ENCODE measurements around the gene CDH16.
"Not testable (repeated sequence)": the region's sequence is repeated elsewhere in the genome, so short reads cannot be mapped to it uniquely, and the experiment has no call there.

The CDH16 gene

DNA sequence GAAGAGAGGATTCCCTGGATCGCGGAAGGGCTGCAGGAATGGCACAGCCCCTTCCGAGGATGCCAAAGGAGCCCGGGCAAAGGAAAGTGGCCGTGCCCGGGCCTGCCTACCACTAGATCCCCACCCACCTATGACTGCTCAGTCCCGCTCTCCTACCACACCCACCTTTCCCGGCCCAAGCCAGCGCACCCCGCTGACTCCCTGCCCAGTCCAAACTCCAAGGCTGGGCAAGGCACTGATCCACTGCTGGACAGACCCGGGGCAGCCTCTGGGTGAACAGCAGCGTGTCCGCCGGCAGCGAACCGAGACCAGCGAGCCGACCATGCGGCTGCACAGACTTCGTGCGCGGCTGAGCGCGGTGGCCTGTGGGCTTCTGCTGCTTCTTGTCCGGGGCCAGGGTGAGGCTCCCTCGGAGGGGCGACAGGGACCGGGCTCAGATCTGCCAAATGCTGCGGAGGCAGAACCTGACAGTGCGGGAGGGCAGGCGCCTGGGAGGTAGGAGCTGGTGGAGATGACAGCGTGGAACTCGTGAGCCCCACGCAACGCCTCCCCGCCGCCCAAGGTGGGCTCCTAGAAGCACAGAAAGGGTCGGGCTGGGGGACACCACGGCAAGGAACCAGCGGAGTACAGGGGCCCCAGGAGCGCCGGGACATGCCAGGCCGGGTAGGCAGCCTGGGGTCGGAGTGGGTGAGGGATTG is 16.8 kb upstream of the CDH16 start, which contains the start of gene CES2:
Gene CES2 (plus strand): TSS at position 203 of the 698 bp plus-strand sequence. CDS start 120 bp downstream, at position 323.
- H3K27me3 ChIP-seq (ENCODE audit: low read depth, low read length), result no peaks in the 10 kb centered on the region
- peak within 1 kb of the TSS; percentile 85 for H3K27ac ChIP-seq (ENCODE audit: low read length)
- H3K36me3 ChIP-seq (ENCODE audit: control insufficient read depth in 1 of 2, insufficient read depth in 2 of 2, low read length in 2 of 2), result peaks cover 20 to 37% of the 10 kb centered on the region in 2 donors
- peak within 1 kb of the TSS; percentile 90 to 95 for H3K4me3 ChIP-seq (ENCODE audit: low read depth in 1 of 2, low read length in 2 of 2)
- no peaks in the 10 kb centered on the region for H3K9me3 ChIP-seq (ENCODE audit: control insufficient read depth in 1 of 2, low read length in 2 of 2)
- peaks cover 8 to 38% of the 10 kb centered on the region in 2 donors for H3K4me1 ChIP-seq (ENCODE audit: control insufficient read depth in 1 of 2, insufficient read depth in 2 of 2, low read length in 2 of 2)

DNA sequence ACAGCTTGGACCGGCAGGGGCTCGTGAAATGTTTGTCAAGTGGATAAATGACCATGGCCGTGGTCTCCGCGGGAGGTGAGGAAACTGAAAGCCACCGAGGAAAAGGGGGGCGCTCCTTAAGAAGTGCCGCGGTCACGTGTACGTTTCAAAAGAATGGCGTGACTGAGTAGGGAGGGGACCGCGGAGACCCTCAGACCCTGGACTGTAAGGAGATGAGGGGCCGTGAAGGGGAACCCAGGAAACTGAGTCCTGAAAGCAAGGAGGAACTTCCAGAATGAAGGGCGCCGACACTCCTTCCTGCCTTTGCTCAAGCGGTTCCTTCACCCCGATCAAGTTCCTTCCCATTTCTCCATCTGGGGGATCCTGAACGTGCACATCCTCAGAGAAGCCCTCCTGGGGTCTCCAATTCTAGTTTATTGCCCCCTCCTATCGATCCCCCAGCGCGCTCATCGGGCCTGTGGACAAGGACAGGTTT is 16.2 kb upstream of the CDH16 start:
- H3K4me1 ChIP-seq (ENCODE audit: control insufficient read depth in 1 of 2, insufficient read depth in 2 of 2, low read length in 2 of 2), result peaks cover 8 to 38% of the 10 kb centered on the region in 2 donors
- peak overlapping the region; percentile 85 for H3K27ac ChIP-seq (ENCODE audit: low read length)

DNA sequence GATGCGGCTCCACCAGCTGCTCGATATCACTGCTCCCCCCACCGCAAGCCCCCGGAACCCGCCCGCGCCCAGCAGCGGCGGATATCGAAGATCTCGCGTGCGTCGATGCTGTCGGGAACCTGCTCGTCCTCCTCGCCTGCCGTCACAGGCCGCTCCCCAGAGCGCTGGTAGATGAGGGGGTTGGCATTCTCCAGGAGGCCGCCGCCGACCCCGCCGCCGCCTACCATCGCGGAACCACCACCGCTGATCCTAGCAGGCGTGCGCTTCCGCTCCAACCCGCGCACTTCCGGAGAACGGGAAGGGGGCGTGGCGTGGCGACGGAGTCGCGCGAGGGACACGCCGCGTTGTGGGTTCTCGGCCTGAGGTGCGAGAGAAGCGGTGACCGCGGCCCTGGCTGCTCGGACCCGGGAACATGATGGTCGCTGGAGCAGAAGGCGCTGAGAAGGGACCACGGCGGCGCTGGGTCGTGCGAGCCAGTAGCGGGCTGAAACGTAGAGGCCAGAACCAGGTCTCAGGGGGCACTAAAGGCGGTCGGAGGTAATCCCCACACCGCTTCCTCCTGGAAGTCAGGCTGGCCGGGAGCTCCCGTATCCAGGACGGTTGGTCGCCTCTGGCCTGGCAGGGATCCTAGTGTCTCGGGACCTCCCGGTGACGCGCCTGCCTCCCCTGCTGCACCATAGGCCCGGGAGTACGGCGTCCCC is 15.6 kb upstream of the CDH16 start, which contains the start of gene CIAO2B:
Gene CIAO2B (minus strand): TSS at position 265 of the 701 bp plus-strand sequence. CDS start 38 bp downstream, at position 227.
- peaks cover 8 to 38% of the 10 kb centered on the region in 2 donors for H3K4me1 ChIP-seq (ENCODE audit: control insufficient read depth in 1 of 2, insufficient read depth in 2 of 2, low read length in 2 of 2)
- peak within 1 kb of the TSS; percentile 90 to 95 for H3K4me3 ChIP-seq (ENCODE audit: low read depth in 1 of 2, low read length in 2 of 2)
- no peaks in the 10 kb centered on the region for H3K27me3 ChIP-seq (ENCODE audit: low read depth, low read length)
- H3K36me3 ChIP-seq (ENCODE audit: control insufficient read depth in 1 of 2, insufficient read depth in 2 of 2, low read length in 2 of 2), result peaks cover 9 to 26% of the 10 kb centered on the region in 2 donors
- H3K9me3 ChIP-seq (ENCODE audit: control insufficient read depth in 1 of 2, low read length in 2 of 2), result no peaks in the 10 kb centered on the region
- H3K27ac ChIP-seq (ENCODE audit: low read length), result peak within 1 kb of the TSS; percentile 85

More for the DNA sequence above, 16.2 kb upstream of the CDH16 start:
- Histone ChIP-seq H3K4me3 (ENCODE audit: low read depth in 1 of 2, low read length in 2 of 2) (peak overlapping the region; percentile 90 to 95), H3K36me3 (ENCODE audit: control insufficient read depth in 1 of 2, insufficient read depth in 2 of 2, low read length in 2 of 2) (peaks cover 15 to 31% of the 10 kb centered on the region in 2 donors)
- H3K9me3 ChIP-seq (ENCODE audit: control insufficient read depth in 1 of 2, low read length in 2 of 2); H3K27me3 ChIP-seq (ENCODE audit: low read depth, low read length): not testable (repeated sequence)

DNA sequence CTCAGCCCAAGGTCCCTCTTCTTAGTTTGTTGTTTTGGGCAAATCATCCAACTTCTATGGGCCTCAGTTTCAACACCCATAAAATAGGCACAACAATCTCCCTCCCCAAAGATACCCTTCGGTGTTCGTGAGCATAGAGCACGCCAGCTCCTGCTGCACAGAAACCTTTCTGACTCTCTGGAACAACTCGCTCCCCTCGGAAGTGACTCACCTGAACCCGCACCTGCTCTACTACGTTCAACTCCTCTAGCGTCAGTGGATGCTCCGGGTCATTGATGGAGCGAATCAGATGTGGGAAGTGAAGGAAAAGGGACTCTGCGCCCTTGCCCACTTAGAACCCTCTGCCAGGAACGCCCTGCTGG is 15.1 kb upstream of the CDH16 start:
- H3K4me1 ChIP-seq (ENCODE audit: control insufficient read depth in 1 of 2, insufficient read depth in 2 of 2, low read length in 2 of 2), result peaks cover 8 to 38% of the 10 kb centered on the region in 2 donors
- H3K27me3 ChIP-seq (ENCODE audit: low read depth, low read length), result no peaks in the 10 kb centered on the region
- H3K27ac ChIP-seq (ENCODE audit: low read length), result peak overlapping the region; percentile 85
- no peaks in the 10 kb centered on the region for H3K9me3 ChIP-seq (ENCODE audit: control insufficient read depth in 1 of 2, low read length in 2 of 2)
- H3K36me3 ChIP-seq (ENCODE audit: control insufficient read depth in 1 of 2, insufficient read depth in 2 of 2, low read length in 2 of 2), result peaks cover 7 to 21% of the 10 kb centered on the region in 2 donors
- H3K4me3 ChIP-seq (ENCODE audit: low read depth in 1 of 2, low read length in 2 of 2), result peak overlapping the region; percentile 90 to 95

DNA sequence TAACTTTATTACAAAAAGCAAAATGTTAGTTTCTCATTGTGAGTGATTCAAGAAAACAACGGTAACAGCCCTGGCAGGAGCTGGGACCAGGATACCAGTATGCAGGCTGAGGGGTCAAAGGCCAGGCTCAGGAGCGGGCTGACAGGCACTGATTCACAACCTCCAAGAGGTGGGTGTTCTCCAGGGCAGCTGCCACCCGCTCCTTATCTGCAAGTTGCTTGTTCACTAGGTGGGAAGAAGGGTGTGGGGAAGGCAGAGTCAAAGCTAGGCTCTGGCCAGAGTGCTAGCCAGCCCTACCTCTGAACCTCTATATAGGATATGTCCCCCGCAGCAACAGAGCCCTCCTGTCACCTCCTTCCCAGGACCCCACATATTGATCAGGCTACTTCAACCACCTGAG is 13.4 kb upstream of the CDH16 start:
- H3K27ac ChIP-seq (ENCODE audit: low read length), result no peak overlapping the region
- H3K4me1 ChIP-seq (ENCODE audit: control insufficient read depth in 1 of 2, insufficient read depth in 2 of 2, low read length in 2 of 2), result peaks cover 8 to 44% of the 10 kb centered on the region in 2 donors
- H3K27me3 ChIP-seq (ENCODE audit: low read depth, low read length), result no peaks in the 10 kb centered on the region
- no peaks in the 10 kb centered on the region for H3K9me3 ChIP-seq (ENCODE audit: control insufficient read depth in 1 of 2, low read length in 2 of 2)
- no peak overlapping the region for H3K4me3 ChIP-seq (ENCODE audit: low read depth in 1 of 2, low read length in 2 of 2)
- peaks cover 0 to 11% of the 10 kb centered on the region in 2 donors for H3K36me3 ChIP-seq (ENCODE audit: control insufficient read depth in 1 of 2, insufficient read depth in 2 of 2, low read length in 2 of 2)

DNA sequence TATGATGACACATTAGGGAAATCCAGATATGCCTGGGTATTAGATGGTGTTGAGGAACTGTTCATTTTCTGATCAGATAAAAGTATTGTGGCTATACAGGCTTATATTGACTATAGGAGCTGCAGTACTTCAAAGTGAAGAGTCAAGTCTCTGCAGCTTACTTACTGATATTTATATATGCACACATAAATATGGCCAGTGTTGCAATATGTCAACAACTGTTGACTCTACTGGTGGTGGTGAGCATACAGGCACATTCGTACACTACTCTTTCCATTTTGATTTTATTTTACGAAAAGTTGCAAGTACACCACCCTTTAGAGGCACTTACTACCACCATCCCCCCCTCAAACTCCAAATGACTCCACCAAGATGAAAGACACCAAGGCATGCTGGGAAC is 13.0 kb upstream of the CDH16 start:
- no peaks in the 10 kb centered on the region for H3K9me3 ChIP-seq (ENCODE audit: control insufficient read depth in 1 of 2, low read length in 2 of 2)
- H3K27ac ChIP-seq (ENCODE audit: low read length), result no peak overlapping the region
- H3K4me1 ChIP-seq (ENCODE audit: control insufficient read depth in 1 of 2, insufficient read depth in 2 of 2, low read length in 2 of 2), result peaks cover 8 to 45% of the 10 kb centered on the region in 2 donors

DNA sequence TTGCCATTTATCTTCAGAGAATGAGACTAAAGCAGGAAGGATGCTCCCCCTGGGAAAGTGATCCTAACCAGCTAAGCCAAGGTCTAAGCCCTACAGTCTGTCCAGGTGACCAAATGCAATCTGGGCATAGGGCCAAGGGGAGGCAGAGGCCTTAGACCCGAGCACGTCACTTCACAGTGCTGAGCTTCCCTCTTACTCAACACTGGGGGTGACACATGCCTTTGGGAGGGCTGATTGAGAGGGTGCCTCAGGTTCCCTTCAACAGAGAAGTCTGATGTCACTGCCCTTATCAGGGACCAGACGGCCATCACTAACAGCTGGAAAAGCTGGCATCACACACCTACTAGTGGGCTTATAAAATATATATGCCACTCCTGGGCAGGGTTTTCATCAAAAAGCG is 11.5 kb upstream of the CDH16 start:
- H3K9me3 ChIP-seq (ENCODE audit: control insufficient read depth in 1 of 2, low read length in 2 of 2), result no peaks in the 10 kb centered on the region
- H3K4me3 ChIP-seq (ENCODE audit: low read depth in 1 of 2, low read length in 2 of 2), result no peak overlapping the region
- H3K27ac ChIP-seq (ENCODE audit: low read length), result no peak overlapping the region
- H3K27me3 ChIP-seq (ENCODE audit: low read depth, low read length), result peaks cover 7% of the 10 kb centered on the region
- peaks cover 0 to 11% of the 10 kb centered on the region in 2 donors for H3K36me3 ChIP-seq (ENCODE audit: control insufficient read depth in 1 of 2, insufficient read depth in 2 of 2, low read length in 2 of 2)
- H3K4me1 ChIP-seq (ENCODE audit: control insufficient read depth in 1 of 2, insufficient read depth in 2 of 2, low read length in 2 of 2), result peaks cover 8 to 42% of the 10 kb centered on the region in 2 donors

More for the DNA sequence above, 13.0 kb upstream of the CDH16 start:
- Histone ChIP-seq H3K4me3 (ENCODE audit: low read depth in 1 of 2, low read length in 2 of 2) (no peak overlapping the region), H3K27me3 (ENCODE audit: low read depth, low read length) (no peaks in the 10 kb centered on the region), H3K36me3 (ENCODE audit: control insufficient read depth in 1 of 2, insufficient read depth in 2 of 2, low read length in 2 of 2) (peaks cover 0 to 11% of the 10 kb centered on the region in 2 donors)

DNA sequence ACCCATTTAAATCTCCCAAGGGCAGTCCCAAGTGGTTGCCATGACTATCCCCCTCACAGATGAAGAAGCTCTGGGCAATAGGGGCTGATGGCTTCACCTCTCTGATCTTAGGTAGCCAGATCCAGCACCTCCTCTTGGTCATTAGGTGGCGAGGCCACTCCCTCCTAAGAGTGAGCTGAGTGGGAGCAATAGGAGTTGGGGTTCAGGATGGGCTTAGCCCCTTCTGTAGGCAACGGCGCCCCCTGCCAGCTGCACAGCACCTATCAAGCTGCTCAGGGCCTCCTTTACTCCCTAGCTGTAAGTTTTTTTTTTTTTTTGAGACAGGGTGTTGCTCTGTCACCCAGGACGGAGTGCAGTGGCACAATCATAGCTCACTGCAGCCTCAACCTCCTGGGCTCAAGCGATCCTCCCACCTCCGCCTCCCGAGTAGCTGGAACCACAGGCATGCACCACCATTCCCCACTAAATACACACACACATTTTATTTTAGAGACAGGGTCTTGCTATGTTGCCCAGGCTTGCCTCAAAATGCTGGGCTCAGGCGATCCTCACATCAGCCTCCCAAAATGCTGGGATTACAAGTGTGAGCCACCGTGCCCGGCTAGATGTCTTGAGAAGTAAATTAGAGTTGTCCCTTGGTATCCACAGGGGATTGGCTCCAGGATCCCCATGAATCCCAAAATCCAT is 10.2 kb upstream of the CDH16 start:
- H3K27ac ChIP-seq (ENCODE audit: low read length), result no peak overlapping the region
- peaks cover 8 to 48% of the 10 kb centered on the region in 2 donors for H3K4me1 ChIP-seq (ENCODE audit: control insufficient read depth in 1 of 2, insufficient read depth in 2 of 2, low read length in 2 of 2)
- H3K36me3 ChIP-seq (ENCODE audit: control insufficient read depth in 1 of 2, insufficient read depth in 2 of 2, low read length in 2 of 2), result peaks cover 0 to 11% of the 10 kb centered on the region in 2 donors
- peaks cover 7% of the 10 kb centered on the region for H3K27me3 ChIP-seq (ENCODE audit: low read depth, low read length)
- H3K4me3 ChIP-seq (ENCODE audit: low read depth in 1 of 2, low read length in 2 of 2), result no peak overlapping the region
- no peaks in the 10 kb centered on the region for H3K9me3 ChIP-seq (ENCODE audit: control insufficient read depth in 1 of 2, low read length in 2 of 2)

DNA sequence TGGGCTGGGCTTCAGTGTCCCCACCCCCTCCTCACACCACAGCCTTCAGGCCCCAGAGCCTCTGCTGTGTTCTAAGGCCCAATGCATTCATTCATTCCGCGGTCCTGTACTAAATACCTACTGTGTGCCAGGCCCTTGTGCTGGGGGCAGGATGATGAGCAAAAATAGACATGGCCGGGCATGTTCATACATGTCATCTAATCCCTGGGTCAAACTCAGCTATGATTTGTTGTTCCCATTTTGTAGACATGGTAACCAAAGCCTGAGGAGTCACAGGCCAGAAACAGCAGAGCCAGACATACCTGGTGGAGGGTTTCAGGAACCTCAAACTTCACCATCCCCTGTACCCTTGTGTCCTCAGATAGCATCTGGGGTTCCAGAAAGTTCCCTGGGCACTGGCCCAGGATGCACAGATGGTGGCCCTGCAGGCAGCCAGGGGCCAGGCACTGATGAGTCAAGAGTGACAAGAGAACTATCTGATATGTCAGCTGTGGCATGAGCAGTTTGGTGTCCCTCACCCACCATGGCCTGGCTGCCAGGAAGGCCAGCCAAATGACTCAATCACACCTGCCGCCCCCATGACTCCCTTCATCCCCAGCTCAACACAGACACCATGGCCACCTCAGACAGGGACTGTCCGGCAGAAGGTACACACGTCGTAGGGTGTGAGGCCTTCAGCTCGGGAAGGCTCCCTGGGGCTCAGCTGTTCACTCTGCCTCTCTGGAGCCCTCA is 9.4 kb upstream of the CDH16 start:
- H3K9me3 ChIP-seq (ENCODE audit: control insufficient read depth in 1 of 2, low read length in 2 of 2), result no peaks in the 10 kb centered on the region
- peaks cover 0 to 11% of the 10 kb centered on the region in 2 donors for H3K36me3 ChIP-seq (ENCODE audit: control insufficient read depth in 1 of 2, insufficient read depth in 2 of 2, low read length in 2 of 2)
- H3K4me3 ChIP-seq (ENCODE audit: low read depth in 1 of 2, low read length in 2 of 2), result no peak overlapping the region
- H3K27ac ChIP-seq (ENCODE audit: low read length), result no peak overlapping the region
- peaks cover 7% of the 10 kb centered on the region for H3K27me3 ChIP-seq (ENCODE audit: low read depth, low read length)
- peaks cover 0 to 50% of the 10 kb centered on the region in 2 donors for H3K4me1 ChIP-seq (ENCODE audit: control insufficient read depth in 1 of 2, insufficient read depth in 2 of 2, low read length in 2 of 2)

DNA sequence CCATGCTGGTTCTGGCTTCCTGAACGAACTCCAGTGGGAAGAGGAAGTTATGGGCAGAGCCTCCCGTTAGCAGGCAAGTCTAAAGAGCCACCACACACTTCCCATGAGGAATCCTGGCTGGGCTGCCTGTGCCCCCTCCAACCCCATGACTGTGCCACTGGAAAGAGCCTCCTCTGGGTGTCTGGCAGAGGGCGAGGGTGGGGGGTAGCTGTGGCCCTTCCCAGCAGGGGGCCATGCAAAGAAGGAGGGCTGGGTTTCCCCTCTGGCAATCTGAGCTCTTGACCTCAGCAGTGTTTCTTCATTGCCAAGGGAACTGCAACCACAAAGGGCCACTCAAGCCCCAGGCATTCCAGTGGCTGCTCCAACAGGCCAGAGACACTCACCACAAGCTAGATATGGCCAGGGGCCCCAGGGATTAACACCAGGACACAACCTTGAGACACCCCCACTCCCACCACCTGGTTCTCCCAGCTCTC is 8.3 kb upstream of the CDH16 start:
- Histone ChIP-seq H3K36me3 (ENCODE audit: control insufficient read depth in 1 of 2, insufficient read depth in 2 of 2, low read length in 2 of 2) (peaks cover 0 to 3% of the 10 kb centered on the region in 2 donors), H3K4me1 (ENCODE audit: control insufficient read depth in 1 of 2, insufficient read depth in 2 of 2, low read length in 2 of 2) (peaks cover 0 to 48% of the 10 kb centered on the region in 2 donors), H3K27me3 (ENCODE audit: low read depth, low read length) (peaks cover 7% of the 10 kb centered on the region), H3K9me3 (ENCODE audit: control insufficient read depth in 1 of 2, low read length in 2 of 2) (no peaks in the 10 kb centered on the region), H3K4me3 (ENCODE audit: low read depth in 1 of 2, low read length in 2 of 2) (no peak overlapping the region), H3K27ac (ENCODE audit: low read length) (peak overlapping the region; percentile 31)

All from muscle layer of duodenum (tissue), 2 donors.